ENCODE measurements around the gene SLC30A10.
"Not testable (repeated sequence)": the region's sequence is repeated elsewhere in the genome, so short reads cannot be mapped to it uniquely, and the experiment has no call there.

SLC30A10 gene

GRCh38 chr1:219880765-219881457 lies 47.4 kb downstream of the SLC30A10 start:
- no peak for DNase-seq (ENCODE audit: low read depth)
- TF ChIP-seq CTCF (conservative IDR thresholded peaks at IDR 0.05; ENCODE audit: low read depth, low read length) = no peak
- H3K4me3 ChIP-seq (ENCODE audit: low read length) = no peak overlapping the region

- TF ChIP-seq CTCF (conservative IDR thresholded peaks at IDR 0.05; ENCODE audit: low read depth, low read length) = peak; percentile 32
- no peak overlapping the region for H3K4me3 ChIP-seq (ENCODE audit: low read length)
- no peak for DNase-seq (ENCODE audit: low read depth)
Measured at GRCh38 chr1:219876798-219877209, 51.6 kb downstream of the SLC30A10 start.

DNA sequence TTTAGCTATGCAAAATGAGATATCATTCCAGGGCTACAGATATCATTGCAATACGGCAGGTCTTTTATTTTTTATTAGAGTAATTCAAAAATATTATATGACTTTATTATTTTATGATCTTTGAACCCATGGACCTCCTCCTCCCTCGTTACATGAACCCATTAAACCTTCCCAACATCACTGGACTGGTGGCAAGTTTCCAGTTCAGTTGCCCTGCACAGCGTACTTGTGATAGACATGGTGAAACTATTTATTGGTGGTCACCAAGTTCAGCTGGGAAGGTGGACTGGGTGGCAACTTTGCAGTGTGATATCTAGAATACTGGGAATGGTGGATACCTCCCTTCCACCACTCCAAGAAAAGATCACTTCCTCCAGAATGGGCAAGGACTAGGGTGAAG lies 52.5 kb downstream of the SLC30A10 start:
- no peak for DNase-seq (ENCODE audit: low read depth)
- no peak for TF ChIP-seq CTCF (conservative IDR thresholded peaks at IDR 0.05; ENCODE audit: low read depth, low read length)
- H3K4me3 ChIP-seq (ENCODE audit: low read length) = no peak overlapping the region

- DNase-seq (ENCODE audit: low read depth); H3K4me3 ChIP-seq (ENCODE audit: low read length): not testable (repeated sequence)
Measured at GRCh38 chr1:219872538-219872937, 55.8 kb downstream of the SLC30A10 start.

DNA sequence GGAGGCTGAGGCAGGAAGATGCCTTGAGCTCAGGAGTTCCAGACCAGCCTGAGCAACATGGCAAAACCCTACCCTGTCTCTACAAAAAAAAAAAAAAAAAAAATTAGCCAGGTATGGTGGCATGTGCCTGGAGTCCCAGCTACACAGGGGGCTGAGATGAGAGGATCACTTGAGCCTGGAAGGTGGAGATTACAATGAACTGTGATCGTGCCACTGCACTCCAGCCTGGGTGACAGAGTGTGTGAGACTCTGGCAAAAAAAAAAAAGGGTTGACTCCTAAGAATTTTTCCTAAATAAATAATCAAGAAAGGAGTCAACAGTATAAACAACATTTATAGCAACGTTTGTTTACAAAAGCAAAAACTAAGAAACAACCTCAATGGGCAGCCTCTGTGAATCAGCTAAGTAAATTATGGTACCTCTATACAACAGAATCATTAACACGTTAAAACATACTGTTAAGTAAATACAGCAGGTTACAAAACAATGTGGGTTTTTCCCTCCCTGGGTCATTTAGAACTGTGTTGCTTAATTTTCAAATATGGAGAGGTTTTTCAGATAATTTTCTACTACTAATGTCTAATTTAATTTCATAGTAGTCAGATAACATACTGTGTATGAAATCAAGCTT lies 56.8 kb downstream of the SLC30A10 start:
- no peak overlapping the region for H3K4me3 ChIP-seq (ENCODE audit: low read length)
- no peak for DNase-seq (ENCODE audit: low read depth)
- no peak for TF ChIP-seq CTCF (conservative IDR thresholded peaks at IDR 0.05; ENCODE audit: low read depth, low read length)

DNA sequence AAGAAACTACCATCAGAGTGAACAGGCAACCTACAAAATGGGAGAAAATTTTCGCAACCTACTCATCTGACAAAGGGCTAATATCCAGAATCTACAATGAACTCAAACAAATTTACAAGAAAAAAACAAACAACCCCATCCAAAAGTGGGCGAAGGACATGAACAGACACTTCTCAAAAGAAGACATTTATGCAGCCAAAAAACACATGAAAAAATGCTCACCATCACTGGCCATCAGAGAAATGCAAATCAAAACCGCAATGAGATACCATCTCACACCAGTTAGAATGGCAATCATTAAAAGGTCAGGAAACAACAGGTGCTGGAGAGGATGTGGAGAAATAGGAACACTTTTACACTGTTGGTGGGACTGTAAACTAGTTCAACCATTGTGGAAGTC lies 59.7 kb downstream of the SLC30A10 start:
- H3K4me3 ChIP-seq (ENCODE audit: low read length); DNase-seq (ENCODE audit: low read depth): not testable (repeated sequence)

All from retinal pigment epithelial cell (primary cell).